NCI-H1105 treated with DMSO at 0.1 percent for 48 hours (cell line): ENCODE results near the gene HSD17B13.
"Not testable (repeated sequence)": the region's sequence is repeated elsewhere in the genome, so short reads cannot be mapped to it uniquely, and the experiment has no call there.

Source experiments
- DNase-seq: peaks from one replicate; lab custom pipeline; 2025; lab: John Stamatoyannopoulos, UW

Gene HSD17B13

GRCh38 chr4:87322754-87323153 is at the start of gene HSD17B13:
TSS of gene HSD17B13 (minus strand) at chr4:87322882. CDS start at chr4:87322841, 41 bp downstream.
- peak; percentile 37 for DNase-seq

- no peak for DNase-seq
Measured at GRCh38 chr4:87370068-87370467, 47.4 kb upstream of the HSD17B13 start.

GRCh38 chr4:87366521-87367162 is 44.0 kb upstream of the HSD17B13 start:
- no peak for DNase-seq

GRCh38 chr4:87365348-87365747 is 42.7 kb upstream of the HSD17B13 start:
- no peak for DNase-seq

GRCh38 chr4:87363552-87363951 is 40.9 kb upstream of the HSD17B13 start:
- no peak for DNase-seq

- DNase-seq, result no peak
Measured at GRCh38 chr4:87360338-87360935, 37.8 kb upstream of the HSD17B13 start.

- no peak for DNase-seq
Measured at GRCh38 chr4:87359258-87359657, 36.6 kb upstream of the HSD17B13 start.

- no peak for DNase-seq
Measured at GRCh38 chr4:87356832-87357526, 34.3 kb upstream of the HSD17B13 start.

GRCh38 chr4:87354168-87355102 is 31.8 kb upstream of the HSD17B13 start:
- no peak for DNase-seq

- no peak for DNase-seq
Measured at GRCh38 chr4:87353592-87353991, 30.9 kb upstream of the HSD17B13 start.

GRCh38 chr4:87345139-87345538 is 22.5 kb upstream of the HSD17B13 start:
- DNase-seq, result no peak

- DNase-seq, result no peak
Measured at GRCh38 chr4:87342872-87343271, 20.2 kb upstream of the HSD17B13 start.

- DNase-seq, result not testable (repeated sequence)
Measured at GRCh38 chr4:87341954-87342635, 19.4 kb upstream of the HSD17B13 start.

GRCh38 chr4:87339440-87339839 is 16.8 kb upstream of the HSD17B13 start:
- no peak for DNase-seq

- no peak for DNase-seq
Measured at GRCh38 chr4:87337361-87337760, 14.7 kb upstream of the HSD17B13 start.

- DNase-seq, result no peak
Measured at GRCh38 chr4:87333267-87333666, 10.6 kb upstream of the HSD17B13 start.

GRCh38 chr4:87330761-87331160 is 8.1 kb upstream of the HSD17B13 start:
- no peak for DNase-seq

- no peak for DNase-seq
Measured at GRCh38 chr4:87327136-87327535, 4.5 kb upstream of the HSD17B13 start.

GRCh38 chr4:87326460-87326859 is 3.8 kb upstream of the HSD17B13 start:
- peak; percentile 64 for DNase-seq

GRCh38 chr4:87321888-87322287 is 794 bp downstream of the HSD17B13 start:
- DNase-seq, result no peak

- no peak for DNase-seq
Measured at GRCh38 chr4:87317527-87317926, 5.2 kb downstream of the HSD17B13 start.

GRCh38 chr4:87316961-87317360 is 5.7 kb downstream of the HSD17B13 start:
- no peak for DNase-seq
